Measurements from ENCODE around the gene SEM1. TPM values are rescaled to one million over a fixed set of nuclear protein-coding genes. Genes with fewer than 3 reads are reported as not detected.

The SEM1 gene
- total RNA-seq, 1 experiment from 2014 or later, result 110 TPM

- Histone ChIP-seq H3K27me3 (replicated peaks) (no peaks in the 10 kb centered on the region), H3K36me3 (no peaks in the 10 kb centered on the region), H3K4me3 (no peak overlapping the region), H3K4me1 (replicated peaks) (no peaks in the 10 kb centered on the region), H3K9me3 (replicated peaks) (no peaks in the 10 kb centered on the region), H3K27ac (no peak overlapping the region)
- no peak for DNase-seq (ENCODE audit: low read depth in 1 of 2, low spot score in 2 of 2)
Observed at GRCh38 chr7:96640054-96640453, 69.6 kb downstream of the SEM1 start.

All from SJSA1 (cell line).